GM10266 (cell line): ENCODE results near the gene PRKAR1B.

Source experiments
- DNase-seq: peaks from one replicate; pipeline ENCODE4 v3.0.0; 2012; ENCODE audit errors: extremely low spot score
- CTCF ChIP-seq: IDR thresholded peaks from 2 replicates; pipeline ENCODE4 v1.5.1; 2012; ENCODE audit warnings: mild to moderate bottlenecking, low read depth; ENCODE audit not compliant: control insufficient read depth, insufficient read depth; ENCODE audit errors: missing control alignments

The PRKAR1B gene

GRCh38 chr7:703049-703448 is 24.0 kb downstream of the PRKAR1B start:
- TF ChIP-seq CTCF = no peak
- DNase-seq = no peak

GRCh38 chr7:701086-701671 is 25.9 kb downstream of the PRKAR1B start:
- no peak for DNase-seq
- no peak for TF ChIP-seq CTCF

GRCh38 chr7:699476-700170 is 27.5 kb downstream of the PRKAR1B start:
- DNase-seq = no peak
- TF ChIP-seq CTCF = no peak

- no peak for DNase-seq
- no peak for TF ChIP-seq CTCF
Observed at GRCh38 chr7:698515-699475, 28.3 kb downstream of the PRKAR1B start.

- no peak for TF ChIP-seq CTCF
- no peak for DNase-seq
Observed at GRCh38 chr7:696812-697551, 30.1 kb downstream of the PRKAR1B start.

- DNase-seq = no peak
- TF ChIP-seq CTCF = no peak
Observed at GRCh38 chr7:696426-696811, 30.7 kb downstream of the PRKAR1B start.
